Nephron (organoid): ENCODE results near the gene RAB40C.

Experiments used
- H3K27ac Mint-ChIP-seq, 3 experiments: 2 replicates each; pipeline ENCODE4 v1.8.0; 2020; ENCODE audit warnings: mixed read lengths in 3 of 3, mild to moderate bottlenecking in 2 of 3, moderate library complexity in 1 of 3
- H3K27me3 Mint-ChIP-seq: 2 replicates; pipeline ENCODE4 v1.8.0; 2021; ENCODE audit warnings: low read depth, mild to moderate bottlenecking, moderate library complexity, mixed read lengths
- H3K36me3 Mint-ChIP-seq: 2 replicates; pipeline ENCODE4 v1.8.0; 2020; ENCODE audit warnings: low read depth, mixed read lengths
- H3K4me1 Mint-ChIP-seq: 2 replicates; pipeline ENCODE4 v1.8.0; 2020; ENCODE audit warnings: mixed read lengths
- H3K4me3 Mint-ChIP-seq, 3 experiments: 2 replicates each; pipeline ENCODE4 v1.8.0; 2020; ENCODE audit warnings: mild to moderate bottlenecking in 3 of 3, mixed read lengths in 3 of 3, moderate library complexity in 2 of 3
- H3K9me3 Mint-ChIP-seq: 2 replicates; pipeline ENCODE4 v1.8.0; 2020; ENCODE audit warnings: mixed read lengths
- CTCF ChIP-seq, 3 experiments: fragments of 200-600 bp; sonication (generic); IDR thresholded peaks; one replicate each; pipeline ENCODE4 v1.5.0; 2021; ENCODE audit warnings: antibody characterized with exemption in 3 of 3; ENCODE audit not compliant: unreplicated experiment in 3 of 3

Gene RAB40C

GRCh38 chr16:645852-646678, 56.2 kb downstream of the RAB40C start:
- Mint-ChIP-seq H3K27ac (no peak overlapping the region), H3K4me3 (peak overlapping the region in 2 of 3 experiments; percentile 44 to 53), H3K4me1 (no peaks in the 10 kb centered on the region), H3K9me3 (no peaks in the 10 kb centered on the region), H3K36me3 (no peaks in the 10 kb centered on the region), H3K27me3 (peaks cover 14% of the 10 kb centered on the region)
- no peak for TF ChIP-seq CTCF (IDR thresholded peaks at IDR 0.05; ENCODE audit: unreplicated experiment in 3 of 3)

GRCh38 chr16:646679-647172, 56.9 kb downstream of the RAB40C start:
- no peak for TF ChIP-seq CTCF (IDR thresholded peaks at IDR 0.05; ENCODE audit: unreplicated experiment in 3 of 3)
- H3K4me3 Mint-ChIP-seq = peak overlapping the region; percentile 42 to 71 (median 63)
- no peaks in the 10 kb centered on the region for H3K9me3 Mint-ChIP-seq
- no peaks in the 10 kb centered on the region for H3K36me3 Mint-ChIP-seq
- H3K27me3 Mint-ChIP-seq = peaks cover 14% of the 10 kb centered on the region
- H3K27ac Mint-ChIP-seq = no peak overlapping the region
- H3K4me1 Mint-ChIP-seq = no peaks in the 10 kb centered on the region

GRCh38 chr16:647173-647902, 57.5 kb downstream of the RAB40C start:
- peak overlapping the region; percentile 42 to 71 (median 63) for H3K4me3 Mint-ChIP-seq
- H3K36me3 Mint-ChIP-seq = no peaks in the 10 kb centered on the region
- H3K27ac Mint-ChIP-seq = no peak overlapping the region
- peaks cover 14% of the 10 kb centered on the region for H3K27me3 Mint-ChIP-seq
- no peaks in the 10 kb centered on the region for H3K4me1 Mint-ChIP-seq
- TF ChIP-seq CTCF (IDR thresholded peaks at IDR 0.05; ENCODE audit: unreplicated experiment in 3 of 3) = no peak
- H3K9me3 Mint-ChIP-seq = no peaks in the 10 kb centered on the region

GRCh38 chr16:648071-648780, 58.4 kb downstream of the RAB40C start:
- Mint-ChIP-seq H3K4me3 (peak overlapping the region; percentile 79 to 84 (median 84)), H3K36me3 (no peaks in the 10 kb centered on the region), H3K9me3 (no peaks in the 10 kb centered on the region), H3K27me3 (peaks cover 14% of the 10 kb centered on the region), H3K4me1 (no peaks in the 10 kb centered on the region), H3K27ac (peak overlapping the region in 2 of 3 experiments; percentile 69 to 79)
- peak; percentile 28 to 42 (median 40) for TF ChIP-seq CTCF (IDR thresholded peaks at IDR 0.05; ENCODE audit: unreplicated experiment in 3 of 3)

GRCh38 chr16:648781-649589, 59.1 kb downstream of the RAB40C start, which contains the start of gene WDR90:
Gene WDR90 (plus strand): TSS chr16:649365. CDS start chr16:649417, 52 bp downstream.
- Mint-ChIP-seq H3K9me3 (no peaks in the 10 kb centered on the region), H3K4me1 (no peaks in the 10 kb centered on the region), H3K36me3 (no peaks in the 10 kb centered on the region), H3K4me3 (peak within 1 kb of the TSS; percentile 79 to 84 (median 84)), H3K27me3 (peaks cover 9% of the 10 kb centered on the region), H3K27ac (peak within 1 kb of the TSS in 2 of 3 experiments; percentile 69 to 79)
- TF ChIP-seq CTCF (IDR thresholded peaks at IDR 0.05; ENCODE audit: unreplicated experiment in 3 of 3) = no peak
